IMR-90 (cell line): ENCODE data around the gene PPFIA1. TPM values are rescaled to one million over a fixed set of nuclear protein-coding genes. Genes with fewer than 3 reads are reported as not detected.

Source experiments
- ATAC-seq: fragments of 200-7000 bp; cut with Tn5 transposase; 2 replicates; pipeline ENCODE4 v1.9.1; 2020; ENCODE audit warnings: low read depth, mild to moderate bottlenecking, moderate library complexity
- BruUV-seq: library from RNA; stranded (reverse); fragments of 400-500 nt; replicated peaks from 2 replicates; lab custom pipeline; 2021; lab: Mats Ljungman, UMichigan
- CTCF ChIA-PET: fragments of 300-600 bp; formaldehyde crosslinking; extraction: SDS; loops from one replicate; lab custom pipeline; 2021; ENCODE audit warnings: antibody characterized with exemption; lab: Yijun Ruan, JAX
- POLR2A ChIA-PET: fragments of 300-600 bp; sonication (Branson Sonifier 250); formaldehyde crosslinking; loops from one replicate; lab custom pipeline; 2022; ENCODE audit warnings: antibody characterized with exemption; ENCODE audit not compliant: unreplicated experiment; lab: Charles Lee
- DNase-seq: peaks from one replicate; pipeline ENCODE4 v3.0.0; 2013
- H2AFZ ChIP-seq: replicated peaks from 2 replicates; pipeline ENCODE3; 2013; ENCODE audit warnings: low read length, mild to moderate bottlenecking; ENCODE audit not compliant: poor library complexity
- H2AK5ac ChIP-seq: 2 replicates; pipeline ENCODE4 v1.6.1; 2013; ENCODE audit warnings: low read depth, low read length, inconsistent platforms
- H2AK9ac ChIP-seq: replicated peaks from 2 replicates; pipeline ENCODE3; 2013; ENCODE audit warnings: mild to moderate bottlenecking, low read depth, low read length, moderate library complexity; ENCODE audit not compliant: poor library complexity
- H2BK120ac ChIP-seq: 2 replicates; pipeline ENCODE4 v1.6.1; 2013; ENCODE audit warnings: low read depth, low read length, inconsistent platforms
- H2BK15ac ChIP-seq: 3 replicates; pipeline ENCODE4 v1.6.1; 2013; ENCODE audit warnings: low read depth, low read length, inconsistent platforms
- H2BK20ac ChIP-seq: 2 replicates; pipeline ENCODE4 v1.6.1; 2013; ENCODE audit warnings: low read depth, mild to moderate bottlenecking, inconsistent platforms, low read length, moderate library complexity
- H2BK5ac ChIP-seq: 2 replicates; pipeline ENCODE4 v1.6.1; 2013; ENCODE audit warnings: mild to moderate bottlenecking, low read depth, low read length, inconsistent platforms; ENCODE audit not compliant: poor library complexity, severe bottlenecking
- H3K14ac ChIP-seq: replicated peaks from 2 replicates; pipeline ENCODE4 v1.6.1; 2013; ENCODE audit warnings: low read depth, low read length, inconsistent platforms
- H3K18ac ChIP-seq: 2 replicates; pipeline ENCODE4 v1.6.1; 2013; ENCODE audit warnings: low read depth, low read length, control low read depth
- H3K23ac ChIP-seq: 2 replicates; pipeline ENCODE4 v1.6.1; 2013; ENCODE audit warnings: low read depth, low read length, inconsistent platforms
- H3K27ac ChIP-seq: 2 replicates; pipeline ENCODE4 v1.5.1; 2013; ENCODE audit warnings: mild to moderate bottlenecking, control low read depth, low read length; ENCODE audit not compliant: insufficient read depth
- H3K27me3 ChIP-seq: 2 replicates; pipeline ENCODE4 v1.6.1; 2013; ENCODE audit warnings: low read length; ENCODE audit not compliant: control insufficient read depth, insufficient read depth
- H3K36me3 ChIP-seq: 2 replicates; pipeline ENCODE4 v1.6.1; 2013; ENCODE audit warnings: low read length, mixed read lengths; ENCODE audit not compliant: control insufficient read depth, insufficient read depth
- H3K4ac ChIP-seq: 2 replicates; pipeline ENCODE4 v1.6.1; 2013; ENCODE audit warnings: low read depth, low read length, inconsistent platforms
- H3K4me1 ChIP-seq: 2 replicates; pipeline ENCODE4 v1.6.1; 2013; ENCODE audit warnings: low read length, mixed read lengths; ENCODE audit not compliant: control insufficient read depth, insufficient read depth
- H3K4me2 ChIP-seq: 2 replicates; pipeline ENCODE4 v1.6.1; 2013; ENCODE audit warnings: low read depth, mild to moderate bottlenecking, control low read depth, low read length, moderate library complexity
- H3K4me3 ChIP-seq: 2 replicates; pipeline ENCODE4 v1.5.1; 2013; ENCODE audit warnings: low read depth, mild to moderate bottlenecking, control low read depth, low read length, moderate library complexity; ENCODE audit not compliant: insufficient read depth
- H3K56ac ChIP-seq: 2 replicates; pipeline ENCODE4 v1.6.1; 2013; ENCODE audit warnings: low read length, inconsistent platforms; ENCODE audit not compliant: insufficient read depth; ENCODE audit errors: extremely low read depth
- H3K79me1 ChIP-seq, 2 experiments: 2 replicates each; pipeline ENCODE4 v1.6.1; 2013; ENCODE audit warnings: low read length in 2 of 2, inconsistent platforms in 1 of 2, low read depth in 1 of 2
- H3K9ac ChIP-seq: 2 replicates; pipeline ENCODE4 v1.6.1; 2013; ENCODE audit warnings: low read depth, low read length, control low read depth
- H3K9me1 ChIP-seq: 2 replicates; pipeline ENCODE4 v1.6.1; 2013; ENCODE audit warnings: low read length, inconsistent platforms; ENCODE audit not compliant: insufficient read depth
- H3K9me3 ChIP-seq: 2 replicates; pipeline ENCODE4 v1.6.1; 2013; ENCODE audit warnings: low read length; ENCODE audit not compliant: control insufficient read depth, insufficient read depth
- H4K20me1 ChIP-seq: 2 replicates; pipeline ENCODE4 v1.6.1; 2013; ENCODE audit warnings: low read length, inconsistent platforms; ENCODE audit not compliant: insufficient read depth
- H4K5ac ChIP-seq: 2 replicates; pipeline ENCODE4 v1.6.1; 2013; ENCODE audit warnings: mild to moderate bottlenecking, low read depth, low read length, control low read depth
- H4K8ac ChIP-seq, 2 experiments: 2 replicates each; pipeline ENCODE4 v1.6.1; 2013; ENCODE audit warnings: low read depth in 2 of 2, low read length in 2 of 2, control low read depth in 1 of 2, inconsistent platforms in 1 of 2
- H4K91ac ChIP-seq: 2 replicates; pipeline ENCODE4 v1.6.1; 2013; ENCODE audit warnings: low read depth, low read length, inconsistent platforms; ENCODE audit not compliant: insufficient read depth
- CEBPB ChIP-seq: IDR thresholded peaks from 2 replicates; pipeline ENCODE4 v1.6.1; 2012; ENCODE audit warnings: low read depth, low read length, improper control_type of control experiment
- CHD1 ChIP-seq: IDR thresholded peaks from 2 replicates; pipeline ENCODE4 v1.6.1; 2012; ENCODE audit warnings: low read depth, low read length, improper control_type of control experiment
- POLR2A ChIP-seq: IDR thresholded peaks from 2 replicates; pipeline ENCODE4 v1.6.1; 2012; ENCODE audit warnings: mild to moderate bottlenecking, low read depth, low read length
- RCOR1 ChIP-seq: IDR thresholded peaks from 2 replicates; pipeline ENCODE4 v1.6.1; 2012; ENCODE audit warnings: mild to moderate bottlenecking, low read length, improper control_type of control experiment; ENCODE audit not compliant: insufficient replicate concordance
- WGBS, 2 experiments: methylation state at CpG; one replicate each; pipeline versions ENCODE4 v1.1.5 to v1.1.7; 2013; ENCODE audit warnings: missing lambda C conversion rate in 2 of 2; ENCODE audit not compliant: insufficient read length in 1 of 2; ENCODE audit errors: extremely low coverage in 2 of 2; 5-methylcytosine and 5-hydroxymethylcytosine counted together
- dilution Hi-C: fragments of 300-500 bp; cut with HindIII; formaldehyde crosslinking; loops from one replicate; pipeline ENCODE4 v1.14.3; 2018; ENCODE audit warnings: low sequenced_read_pairs; ENCODE audit not compliant: unreplicated experiment
- in situ Hi-C: fragments of 300-500 bp; cut with MboI; formaldehyde crosslinking; loops from 3 replicates; pipeline ENCODE4 v1.14.3; 2019; ENCODE audit warnings: low sequenced_read_pairs, inconsistent platforms, mixed read lengths
- intact Hi-C: fragments of 100-400 bp; cut with micrococcal nuclease; formaldehyde crosslinking; loops from 2 replicates; pipeline ENCODE4 v1.10.0; 2022
- polyA plus RNA-seq, 3 experiments: library from polyadenylated mRNA; depleted of rRNA; stranded (reverse); fragments of >200 nt; gene quantifications; 2 replicates each; pipeline ENCODE4 v1.2.3, GENCODE V29; 2012; ENCODE audit warnings: low replicate concordance in 1 of 3
- total RNA-seq: library from RNA; depleted of rRNA; stranded (reverse); fragments of >200 nt; gene quantifications from 2 replicates; pipeline ENCODE4 v1.2.3, GENCODE V29; 2012

Gene PPFIA1
- total and polyA plus RNA-seq, 2 of the 4 experiments (the other 2 are of a cell fraction) = 25.6 to 37.2 TPM

- Histone ChIP-seq H3K36me3 (peaks cover 16% of the 10 kb centered on the region), H4K8ac (no peak overlapping the region), H3K9ac (no peak overlapping the region), H4K20me1 (peaks cover 15% of the 10 kb centered on the region), H3K18ac (no peak overlapping the region), H2AK9ac (no peak overlapping the region), H3K56ac (no peak overlapping the region), H2BK20ac (no peak overlapping the region), H2AFZ (no peak overlapping the region), H3K9me3 (no peaks in the 10 kb centered on the region), H3K23ac (no peak overlapping the region), H3K4me1 (peaks cover 5% of the 10 kb centered on the region), H4K91ac (no peak overlapping the region), H3K9me1 (peaks cover 8% of the 10 kb centered on the region; the same call in 1 of the 2 replicates), H3K4ac (no peak overlapping the region), H2BK120ac (no peak overlapping the region), H2BK15ac (no peak overlapping the region), H3K14ac (no peak overlapping the region), H3K79me1 (peaks cover 3 to 25% of the 10 kb centered on the region in 2 experiments; a peak in 3 of 4 replicates), H3K27ac (no peak overlapping the region), H4K5ac (no peak overlapping the region), H2AK5ac (no peak overlapping the region), H3K4me3 (no peak overlapping the region), H3K4me2 (no peak overlapping the region), H3K27me3 (no peaks in the 10 kb centered on the region), H2BK5ac (peak overlapping the region; percentile 46)
- 85% methylated on average over 4 of the region's 5 CpGs; no CpG with 5 or more reads in 1 of the 2 experiments for WGBS, 2 experiments
- dilution Hi-C loops = no loop called here
- ATAC-seq = no peak
- POLR2A ChIA-PET = no interaction called here
- CTCF ChIA-PET = no interaction called here
- TF ChIP-seq POLR2A (no peak), RCOR1 (no peak), CEBPB (no peak), CHD1 (no peak)
- BruUV-seq = no TSS peak
- intact Hi-C loops = no loop called here
- peak; percentile 18 for DNase-seq
- in situ Hi-C loops = no loop called here
These were observed 100.8 kb downstream of the PPFIA1 start for GRCh38 chr11:70371241-70371640.
